Caco-2 (cell line): ENCODE data around the gene HHAT. TPM values are rescaled to one million over a fixed set of nuclear protein-coding genes. Genes with fewer than 3 reads are reported as not detected.

ENCODE experiments used
- BruUV-seq: library from RNA; stranded (reverse); fragments of 400-500 nt; replicated peaks from 2 replicates; lab custom pipeline; 2021; lab: Mats Ljungman, UMichigan
- CTCF ChIA-PET: fragments of 300-600 bp; sonication (Branson Sonifier 250); formaldehyde crosslinking; loops from one replicate; lab custom pipeline; 2022; ENCODE audit warnings: antibody characterized with exemption; lab: Charles Lee
- POLR2A ChIA-PET: fragments of 300-600 bp; sonication (Branson Sonifier 250); formaldehyde crosslinking; loops from one replicate; lab custom pipeline; 2022; ENCODE audit warnings: antibody characterized with exemption; lab: Charles Lee
- DNase-seq, 2 experiments: peaks; one replicate each; pipeline versions ENCODE4 v3.0.0 to v3.0.0-alpha.2; 2020 to 2022
- H3K27me3 ChIP-seq: replicated peaks from 2 replicates; pipeline ENCODE4 v1.6.0; 2011; ENCODE audit warnings: low read length; ENCODE audit not compliant: control insufficient read depth, insufficient read depth
- H3K36me3 ChIP-seq: 2 replicates; pipeline ENCODE4 v1.5.1; 2011; ENCODE audit warnings: low read length; ENCODE audit not compliant: control insufficient read depth, insufficient read depth
- H3K4me1 ChIP-seq: fragments of 250-450 bp; sonication (Bioruptor Pico); 2 replicates; pipeline ENCODE4 v1.5.1; 2020; ENCODE audit warnings: mild to moderate bottlenecking
- H3K4me3 ChIP-seq: 2 replicates; pipeline ENCODE4 v1.5.1; 2011; ENCODE audit warnings: low read depth, mild to moderate bottlenecking, control low read depth, low read length
- H3K9me3 ChIP-seq: fragments of 250-450 bp; sonication (Bioruptor Pico); 2 replicates; pipeline ENCODE4 v1.5.1; 2020; ENCODE audit warnings: mild to moderate bottlenecking, moderate library complexity
- H3K27ac Mint-ChIP-seq: one replicate; pipeline ENCODE4 v1.8.0; 2022; ENCODE audit warnings: mixed read lengths; ENCODE audit not compliant: unreplicated experiment
- H3K27me3 Mint-ChIP-seq: one replicate; pipeline ENCODE4 v1.8.0; 2022; ENCODE audit warnings: mixed read lengths; ENCODE audit not compliant: insufficient read depth, unreplicated experiment
- H3K36me3 Mint-ChIP-seq: one replicate; pipeline ENCODE4 v1.8.0; 2022; ENCODE audit warnings: mild to moderate bottlenecking, mixed read lengths; ENCODE audit not compliant: insufficient read depth, unreplicated experiment
- H3K4me1 Mint-ChIP-seq: one replicate; pipeline ENCODE4 v1.8.0; 2022; ENCODE audit warnings: low read depth, mixed read lengths; ENCODE audit not compliant: unreplicated experiment
- H3K4me3 Mint-ChIP-seq: one replicate; pipeline ENCODE4 v1.8.0; 2022; ENCODE audit warnings: mild to moderate bottlenecking, moderate library complexity, mixed read lengths; ENCODE audit not compliant: unreplicated experiment
- H3K9me3 Mint-ChIP-seq: one replicate; pipeline ENCODE4 v1.8.0; 2022; ENCODE audit warnings: mixed read lengths; ENCODE audit not compliant: unreplicated experiment
- CTCF ChIP-seq, 2 experiments: fragments of 200-600 bp in 1 of 2; IDR thresholded peaks; 1 replicate in 1 of 2; 2 replicates in 1 of 2; pipeline versions ENCODE4 v1.5.1 to v1.8.0; 2011 to 2022; ENCODE audit warnings: antibody characterized with exemption in 1 of 2, control low read depth in 1 of 2, inconsistent platforms in 1 of 2, low read depth in 1 of 2, low read length in 1 of 2, mild to moderate bottlenecking in 1 of 2, moderate library complexity in 1 of 2; ENCODE audit not compliant: insufficient read depth in 1 of 2, severe bottlenecking in 1 of 2, unreplicated experiment in 1 of 2
- intact Hi-C: fragments of 100-400 bp; cut with micrococcal nuclease; formaldehyde crosslinking; loops from one replicate; pipeline ENCODE4 v1.10.0; 2022; ENCODE audit not compliant: unreplicated experiment
- total RNA-seq: library from RNA; stranded (reverse); gene quantifications from 2 replicates; pipeline ENCODE4 v1.2.3, GENCODE V29; 2022

The HHAT gene
- total RNA-seq, 1 experiment from 2014 or later, result 3.9 TPM

GRCh38 chr1:210662291-210663050 lies 333.8 kb downstream of the HHAT start:
- ChIA-PET CTCF (no interaction called here), POLR2A (no interaction called here)
- H3K27me3 Mint-ChIP-seq, result peaks cover 16% of the 10 kb centered on the region
- H3K4me1 Mint-ChIP-seq, result no peaks in the 10 kb centered on the region
- H3K9me3 ChIP-seq, result no peaks in the 10 kb centered on the region
- H3K4me1 ChIP-seq, result peaks cover 9% of the 10 kb centered on the region; the same call in 1 of the 2 replicates
- no peak for DNase-seq
- no peak overlapping the region for H3K4me3 ChIP-seq
- no peaks in the 10 kb centered on the region for H3K36me3 ChIP-seq
- no peak overlapping the region for H3K27ac Mint-ChIP-seq
- no peak for TF ChIP-seq CTCF (IDR thresholded peaks at IDR 0.05; ENCODE audit: insufficient read depth in 1 of 2, low read depth in 1 of 2, low read length in 1 of 2, severe bottlenecking in 1 of 2, unreplicated experiment in 1 of 2)
- no peaks in the 10 kb centered on the region for H3K36me3 Mint-ChIP-seq
- no TSS peak for BruUV-seq
- no peaks in the 10 kb centered on the region for H3K27me3 ChIP-seq
- no peaks in the 10 kb centered on the region for H3K9me3 Mint-ChIP-seq
- intact Hi-C loops, result no loop called here
- H3K4me3 Mint-ChIP-seq, result no peak overlapping the region

GRCh38 chr1:210663730-210664573 lies 335.2 kb downstream of the HHAT start:
- H3K27ac Mint-ChIP-seq, result no peak overlapping the region
- CTCF ChIA-PET, result no interaction called here
- intact Hi-C loops, result no loop called here
- DNase-seq, result peak; percentile 42 to 53
- TF ChIP-seq CTCF (IDR thresholded peaks at IDR 0.05; ENCODE audit: insufficient read depth in 1 of 2, low read depth in 1 of 2, low read length in 1 of 2, severe bottlenecking in 1 of 2, unreplicated experiment in 1 of 2), result no peak
- BruUV-seq, result no TSS peak
- H3K9me3 Mint-ChIP-seq, result no peaks in the 10 kb centered on the region
- H3K36me3 Mint-ChIP-seq, result no peaks in the 10 kb centered on the region
- H3K36me3 ChIP-seq, result no peaks in the 10 kb centered on the region
- no peak overlapping the region for H3K4me3 Mint-ChIP-seq
- POLR2A ChIA-PET, result no interaction called here
- peaks cover 12% of the 10 kb centered on the region for H3K27me3 Mint-ChIP-seq
- H3K9me3 ChIP-seq, result no peaks in the 10 kb centered on the region
- H3K4me1 Mint-ChIP-seq, result no peaks in the 10 kb centered on the region
- H3K4me3 ChIP-seq, result no peak overlapping the region
- H3K4me1 ChIP-seq, result peaks cover 9% of the 10 kb centered on the region; the same call in 1 of the 2 replicates
- no peaks in the 10 kb centered on the region for H3K27me3 ChIP-seq

GRCh38 chr1:210669951-210670350 lies 341.2 kb downstream of the HHAT start:
- intact Hi-C loops, result no loop called here
- no peak overlapping the region for H3K4me3 ChIP-seq
- no peaks in the 10 kb centered on the region; the same call in 1 of the 2 replicates for H3K4me1 ChIP-seq
- Mint-ChIP-seq H3K27ac (no peak overlapping the region), H3K27me3 (peaks cover 14% of the 10 kb centered on the region), H3K36me3 (no peaks in the 10 kb centered on the region), H3K4me1 (no peaks in the 10 kb centered on the region), H3K9me3 (no peaks in the 10 kb centered on the region), H3K4me3 (no peak overlapping the region)
- no peak for DNase-seq
- no peaks in the 10 kb centered on the region for H3K9me3 ChIP-seq
- BruUV-seq, result no TSS peak
- H3K27me3 ChIP-seq, result no peaks in the 10 kb centered on the region
- no peak for TF ChIP-seq CTCF (IDR thresholded peaks at IDR 0.05; ENCODE audit: insufficient read depth in 1 of 2, low read depth in 1 of 2, low read length in 1 of 2, severe bottlenecking in 1 of 2, unreplicated experiment in 1 of 2)
- CTCF ChIA-PET, result no interaction called here
- H3K36me3 ChIP-seq, result no peaks in the 10 kb centered on the region
- POLR2A ChIA-PET, result no interaction called here
